CD4-positive, alpha-beta T cell treated with Interleukin-15 for 4 hours (primary cell): Measurements from ENCODE around the gene ANKRD11.
A peak's percentile ranks its signal among the peaks of the same experiment; 100 is the strongest.

Experiments used
- DNase-seq: peaks from one replicate; pipeline ENCODE4 v3.0.0-alpha.2; 2020; ENCODE audit warnings: low spot score

The ANKRD11 gene

GRCh38 chr16:89506791-89507191, 16.4 kb upstream of the ANKRD11 start:
- DNase-seq: no peak

GRCh38 chr16:89506113-89506504, 15.7 kb upstream of the ANKRD11 start:
- no peak for DNase-seq

GRCh38 chr16:89505204-89506112, 15.1 kb upstream of the ANKRD11 start:
- peak; percentile 92 for DNase-seq

- no peak for DNase-seq
These were observed 13.7 kb upstream of the ANKRD11 start for GRCh38 chr16:89504091-89504490.

GRCh38 chr16:89502081-89502843, 11.9 kb upstream of the ANKRD11 start:
- DNase-seq: no peak

- DNase-seq: no peak
These were observed 9.4 kb upstream of the ANKRD11 start for GRCh38 chr16:89499767-89500166.

GRCh38 chr16:89498839-89499238, 8.5 kb upstream of the ANKRD11 start:
- no peak for DNase-seq

GRCh38 chr16:89495121-89495520, 4.8 kb upstream of the ANKRD11 start:
- DNase-seq: no peak

- DNase-seq: no peak
These were observed 3.4 kb upstream of the ANKRD11 start for GRCh38 chr16:89493776-89494175.

GRCh38 chr16:89491974-89492687, 1.8 kb upstream of the ANKRD11 start:
- no peak for DNase-seq

- no peak for DNase-seq
These were observed 993 bp upstream of the ANKRD11 start for GRCh38 chr16:89491238-89491869.

GRCh38 chr16:89489898-89490438, 393 bp downstream of the ANKRD11 start:
- no peak for DNase-seq

GRCh38 chr16:89489040-89489897, 1.1 kb downstream of the ANKRD11 start:
- peak; percentile 88 for DNase-seq

GRCh38 chr16:89485701-89486246, 4.6 kb downstream of the ANKRD11 start:
- DNase-seq: no peak

- peak; percentile 36 for DNase-seq
These were observed 5.3 kb downstream of the ANKRD11 start for GRCh38 chr16:89484923-89485679.

GRCh38 chr16:89484041-89484501, 6.3 kb downstream of the ANKRD11 start:
- peak; percentile 67 for DNase-seq

- DNase-seq: no peak
These were observed 7.5 kb downstream of the ANKRD11 start for GRCh38 chr16:89482817-89483205.

GRCh38 chr16:89482150-89482816, 8.1 kb downstream of the ANKRD11 start:
- DNase-seq: no peak

- DNase-seq: no peak
These were observed 8.9 kb downstream of the ANKRD11 start for GRCh38 chr16:89481356-89481955.
